ENCODE results near the gene OR51E2.

OR51E2 gene

DNA sequence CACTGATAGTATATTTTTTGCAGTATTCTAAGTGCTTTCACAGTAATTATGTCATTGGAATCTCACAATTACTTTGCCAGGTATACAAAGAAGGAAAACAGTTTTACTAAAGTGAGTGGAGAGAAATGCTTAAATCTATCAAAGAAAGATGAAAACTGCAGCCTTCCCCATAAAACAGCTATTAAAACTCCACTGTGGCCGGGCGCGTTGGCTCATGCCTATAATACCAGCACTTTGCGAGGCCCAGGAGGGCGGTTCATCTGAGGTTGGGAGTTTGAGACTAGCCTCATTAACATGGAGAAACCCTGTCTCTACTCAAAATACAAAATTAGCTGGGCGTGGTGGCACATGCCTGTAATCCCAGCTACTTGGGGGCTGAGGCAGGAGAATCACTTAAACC is 34.8 kb downstream of the OR51E2 start:
- no peak for DNase-seq

GRCh38 chr11:4658629-4659445 is 38.8 kb downstream of the OR51E2 start:
- DNase-seq = no peak

DNA sequence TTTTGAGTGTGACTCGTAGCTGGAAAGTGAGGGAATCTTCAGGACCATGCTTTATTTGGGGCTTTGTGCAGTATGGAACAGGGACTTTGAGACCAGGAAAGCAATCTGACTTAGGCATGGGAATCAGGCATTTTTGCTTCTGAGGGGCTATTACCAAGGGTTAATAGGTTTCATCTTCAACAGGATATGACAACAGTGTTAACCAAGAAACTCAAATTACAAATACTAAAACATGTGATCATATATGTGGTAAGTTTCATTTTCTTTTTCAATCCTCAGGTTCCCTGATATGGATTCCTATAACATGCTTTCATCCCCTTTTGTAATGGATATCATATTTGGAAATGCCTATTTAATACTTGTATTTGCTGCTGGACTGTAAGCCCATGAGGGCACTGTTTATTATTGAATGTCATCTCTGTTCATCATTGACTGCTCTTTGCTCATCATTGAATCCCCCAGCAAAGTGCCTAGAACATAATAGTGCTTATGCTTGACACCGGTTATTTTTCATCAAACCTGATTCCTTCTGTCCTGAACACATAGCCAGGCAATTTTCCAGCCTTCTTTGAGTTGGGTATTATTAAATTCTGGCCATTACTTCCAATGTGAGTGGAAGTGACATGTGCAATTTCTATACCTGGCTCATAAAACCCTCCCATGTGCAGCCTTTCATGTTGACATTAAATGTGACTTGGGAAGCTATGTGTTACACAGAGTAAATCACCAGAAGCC is 42.9 kb downstream of the OR51E2 start:
- no peak for DNase-seq

DNA sequence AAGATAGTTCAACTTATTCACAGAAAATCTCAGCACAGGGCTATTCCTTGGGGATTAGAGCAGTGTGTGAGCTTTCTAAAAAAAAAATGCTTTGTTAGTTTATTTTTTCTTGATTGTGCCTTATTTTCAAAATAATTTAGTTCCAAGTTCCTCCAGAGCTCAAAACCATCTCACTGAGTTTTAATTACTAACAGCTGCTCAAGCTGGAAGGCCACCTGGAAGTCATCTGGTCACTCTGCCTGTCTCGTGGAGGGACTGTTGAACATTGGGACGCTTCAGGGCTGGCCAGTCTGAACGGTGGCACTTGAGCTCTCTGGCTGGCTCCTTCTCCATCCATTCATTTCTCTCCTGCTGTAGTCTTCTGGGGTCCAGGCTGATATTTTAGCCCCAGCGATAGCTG is 49.9 kb downstream of the OR51E2 start:
- no peak for DNase-seq

DNA sequence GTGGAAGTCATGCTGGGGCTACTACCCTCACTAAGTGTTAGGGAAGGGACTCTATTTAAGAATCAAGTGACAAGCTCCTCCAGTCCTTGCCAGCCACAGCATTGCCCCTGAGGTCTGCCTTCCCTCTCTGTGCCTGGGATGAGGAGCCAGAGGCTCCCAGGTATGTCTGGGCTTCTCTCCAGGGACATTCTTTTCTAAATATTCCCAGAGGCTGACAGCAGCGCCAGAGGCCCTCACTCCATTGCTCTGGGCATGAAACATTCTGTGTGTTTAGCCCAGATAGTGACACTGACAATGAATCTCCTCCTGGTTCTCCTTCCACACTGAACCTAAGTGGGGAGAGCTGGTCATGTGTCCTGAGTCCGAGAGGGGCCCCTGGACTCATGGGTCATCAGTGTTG is 51.7 kb downstream of the OR51E2 start:
- DNase-seq = no peak

- DNase-seq = no peak
Observed at GRCh38 chr11:4644233-4644632, 53.4 kb downstream of the OR51E2 start.

DNA sequence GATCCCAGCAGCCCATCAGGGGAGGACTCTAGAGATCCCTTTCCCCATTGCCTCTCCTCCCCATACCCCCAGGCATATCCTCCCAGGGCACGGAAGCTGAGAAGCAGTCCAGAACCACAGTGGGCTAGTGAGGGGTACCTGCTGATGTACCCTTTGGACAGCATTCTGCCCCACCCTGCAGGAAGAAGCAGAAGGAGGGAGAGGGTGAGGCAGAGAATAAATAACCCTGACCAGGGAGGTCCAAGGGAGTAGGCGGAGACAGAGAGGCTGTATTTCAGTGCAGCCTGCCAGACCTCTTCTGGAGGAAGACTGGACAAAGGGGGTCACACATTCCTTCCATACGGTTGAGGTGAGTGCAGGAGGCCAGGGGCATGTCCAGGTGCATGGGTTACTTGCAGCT is 54.0 kb downstream of the OR51E2 start, which contains the start of gene OR51E1:
TSS of gene OR51E1 (plus strand) at position 301 of the 400 bp plus-strand sequence. CDS start 8,545 bp downstream, outside the sequence.
- no peak for DNase-seq

DNA sequence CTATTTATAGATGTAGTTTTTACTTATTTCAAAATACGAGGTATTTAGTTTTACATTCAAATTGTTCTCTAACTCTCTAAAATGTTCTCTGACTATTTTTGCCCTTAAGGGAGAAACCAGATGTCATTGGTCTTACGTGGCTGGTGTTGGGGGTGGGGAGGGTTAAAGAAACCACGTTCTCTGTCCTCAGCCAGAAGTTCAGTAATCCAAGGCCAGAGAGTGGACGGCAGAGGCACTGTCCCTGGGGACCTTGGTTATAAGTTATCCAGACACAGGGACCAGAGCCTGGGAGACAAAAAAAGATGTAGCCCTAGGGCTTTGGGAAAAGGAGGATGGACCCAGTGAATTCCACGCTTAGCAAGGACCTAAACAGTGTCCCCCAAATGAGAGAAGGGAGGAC is 54.6 kb downstream of the OR51E2 start:
- no peak for DNase-seq

GRCh38 chr11:4642043-4642442 is 55.6 kb downstream of the OR51E2 start:
- no peak for DNase-seq

- no peak for DNase-seq
Observed at GRCh38 chr11:4641501-4641900, 56.2 kb downstream of the OR51E2 start.

DNA sequence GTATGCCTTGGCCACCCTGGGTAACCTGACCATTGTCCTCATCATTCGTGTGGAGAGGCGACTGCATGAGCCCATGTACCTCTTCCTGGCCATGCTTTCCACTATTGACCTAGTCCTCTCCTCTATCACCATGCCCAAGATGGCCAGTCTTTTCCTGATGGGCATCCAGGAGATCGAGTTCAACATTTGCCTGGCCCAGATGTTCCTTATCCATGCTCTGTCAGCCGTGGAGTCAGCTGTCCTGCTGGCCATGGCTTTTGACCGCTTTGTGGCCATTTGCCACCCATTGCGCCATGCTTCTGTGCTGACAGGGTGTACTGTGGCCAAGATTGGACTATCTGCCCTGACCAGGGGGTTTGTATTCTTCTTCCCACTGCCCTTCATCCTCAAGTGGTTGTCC is 57.7 kb downstream of the OR51E2 start:
- DNase-seq = no peak

DNA sequence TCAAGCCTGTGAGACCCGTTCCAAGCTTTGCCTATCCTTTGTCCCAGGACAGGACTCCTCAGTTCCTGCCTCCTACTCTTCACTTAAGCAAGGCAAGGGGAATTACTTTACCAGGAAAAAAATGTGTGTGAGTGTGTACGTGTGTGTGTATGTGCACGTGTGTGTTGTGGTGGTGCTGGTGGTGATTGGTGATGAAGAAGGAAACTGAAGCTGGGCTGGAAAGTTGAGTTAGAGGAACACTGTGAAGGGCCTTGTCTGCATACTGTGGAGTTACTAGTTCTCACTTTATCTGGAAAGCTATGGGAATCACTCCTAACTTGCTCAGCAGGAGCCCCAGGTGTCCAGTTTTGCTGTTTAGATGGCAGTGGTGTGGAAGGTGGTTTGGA is 60.0 kb downstream of the OR51E2 start:
- no peak for DNase-seq

- no peak for DNase-seq
Observed at GRCh38 chr11:4636962-4637661, 60.5 kb downstream of the OR51E2 start, which contains the start of gene OR51D1. Gene OR51D1, plus strand, starts transcription at chr11:4637477. Its CDS starts 2,314 bp downstream, at chr11:4639791.

DNA sequence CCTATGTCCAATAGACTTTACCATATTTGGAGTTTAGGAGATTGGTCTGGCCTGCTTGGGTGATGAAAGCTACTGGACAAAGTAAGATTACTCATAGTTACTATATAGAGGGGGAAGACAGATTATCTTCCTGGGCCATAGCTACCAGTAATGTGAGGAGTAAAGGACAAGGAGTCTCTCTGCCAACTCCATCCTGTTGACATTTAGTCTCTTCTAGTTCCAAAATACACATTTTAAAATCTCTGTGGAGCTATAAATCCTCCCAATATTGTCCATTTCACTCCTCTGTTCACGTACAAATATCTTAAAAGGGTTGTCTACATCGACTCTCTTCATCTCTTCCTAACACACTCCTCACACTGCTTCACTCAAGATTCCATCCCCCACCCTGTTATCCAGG is 61.5 kb downstream of the OR51E2 start:
- no peak for DNase-seq
